Neural crest cell (in vitro differentiated cells): ENCODE data around the gene KRAS. TPM values are rescaled to one million over a fixed set of nuclear protein-coding genes. Genes with fewer than 3 reads are reported as not detected.

ENCODE experiments used
- DNase-seq: peaks from one replicate; pipeline ENCODE4 v3.0.0; 2021; ENCODE audit warnings: low read depth, mixed read lengths, low spot score
- H3K27ac Mint-ChIP-seq: one replicate; pipeline ENCODE4 v1.8.0; 2021; ENCODE audit warnings: mild to moderate bottlenecking, mixed read lengths; ENCODE audit not compliant: unreplicated experiment
- H3K27me3 Mint-ChIP-seq: 2 replicates; pipeline ENCODE4 v1.8.0; 2021; ENCODE audit warnings: low read depth, mild to moderate bottlenecking, mixed read lengths
- H3K36me3 Mint-ChIP-seq: 2 replicates; pipeline ENCODE4 v1.8.0; 2021; ENCODE audit warnings: low read depth, mild to moderate bottlenecking, mixed read lengths
- H3K4me1 Mint-ChIP-seq: 2 replicates; pipeline ENCODE4 v1.8.0; 2021; ENCODE audit warnings: mixed read lengths
- H3K4me3 Mint-ChIP-seq: one replicate; pipeline ENCODE4 v1.8.0; 2021; ENCODE audit warnings: mild to moderate bottlenecking, mixed read lengths
- H3K9me3 Mint-ChIP-seq: 2 replicates; pipeline ENCODE4 v1.8.0; 2021; ENCODE audit warnings: mixed read lengths
- CTCF ChIP-seq: fragments of 200-600 bp; sonication (generic); conservative IDR thresholded peaks from 2 replicates; pipeline ENCODE4 v1.5.0; 2021; ENCODE audit warnings: antibody characterized with exemption, mild to moderate bottlenecking
- total RNA-seq: library from RNA; stranded (reverse); gene quantifications from 2 replicates; pipeline ENCODE4 v1.2.1, GENCODE V29; 2021

The KRAS gene
- total RNA-seq, 1 donor from 2014 or later: 31.2 TPM

- H3K9me3 Mint-ChIP-seq: no peaks in the 10 kb centered on the region
- no peak overlapping the region for H3K4me3 Mint-ChIP-seq
- H3K27ac Mint-ChIP-seq: no peak overlapping the region
- H3K27me3 Mint-ChIP-seq: no peaks in the 10 kb centered on the region
- no peak for DNase-seq
- TF ChIP-seq CTCF: no peak
- no peaks in the 10 kb centered on the region for H3K36me3 Mint-ChIP-seq
- H3K4me1 Mint-ChIP-seq: no peaks in the 10 kb centered on the region
Measured at GRCh38 chr12:25162866-25163265, 87.9 kb downstream of the KRAS start.

- no peaks in the 10 kb centered on the region for H3K27me3 Mint-ChIP-seq
- H3K4me1 Mint-ChIP-seq: no peaks in the 10 kb centered on the region
- no peak overlapping the region for H3K4me3 Mint-ChIP-seq
- no peak overlapping the region for H3K27ac Mint-ChIP-seq
- no peaks in the 10 kb centered on the region for H3K9me3 Mint-ChIP-seq
- DNase-seq: no peak
- no peaks in the 10 kb centered on the region for H3K36me3 Mint-ChIP-seq
- no peak for TF ChIP-seq CTCF
Measured at GRCh38 chr12:25156061-25156460, 94.7 kb downstream of the KRAS start.

- no peaks in the 10 kb centered on the region for H3K27me3 Mint-ChIP-seq
- no peaks in the 10 kb centered on the region for H3K4me1 Mint-ChIP-seq
- H3K4me3 Mint-ChIP-seq: no peak overlapping the region
- no peak for DNase-seq
- no peaks in the 10 kb centered on the region for H3K9me3 Mint-ChIP-seq
- H3K27ac Mint-ChIP-seq: no peak overlapping the region
- peak; percentile 96 for TF ChIP-seq CTCF
- H3K36me3 Mint-ChIP-seq: no peaks in the 10 kb centered on the region
Measured at GRCh38 chr12:25155022-25155576, 95.6 kb downstream of the KRAS start.

Other genes with a start within 250 kb of the KRAS start
- 0.37 and 0.77 TPM in 2 replicates for gene DNAI7, start 55.8 kb downstream of the KRAS start, total RNA-seq
- gene ETFRF1, start 55.7 kb downstream of the KRAS start, total RNA-seq: 13.4 and 14.1 TPM in 2 replicates